Islet precursor cell (in vitro differentiated cells): ENCODE results near the gene ABLIM2.
A peak's percentile ranks its signal among the peaks of the same experiment; 100 is the strongest.

Source experiments
- DNase-seq: peaks from one replicate; pipeline ENCODE4 v3.0.0-alpha.2; 2018

ABLIM2 gene

DNA sequence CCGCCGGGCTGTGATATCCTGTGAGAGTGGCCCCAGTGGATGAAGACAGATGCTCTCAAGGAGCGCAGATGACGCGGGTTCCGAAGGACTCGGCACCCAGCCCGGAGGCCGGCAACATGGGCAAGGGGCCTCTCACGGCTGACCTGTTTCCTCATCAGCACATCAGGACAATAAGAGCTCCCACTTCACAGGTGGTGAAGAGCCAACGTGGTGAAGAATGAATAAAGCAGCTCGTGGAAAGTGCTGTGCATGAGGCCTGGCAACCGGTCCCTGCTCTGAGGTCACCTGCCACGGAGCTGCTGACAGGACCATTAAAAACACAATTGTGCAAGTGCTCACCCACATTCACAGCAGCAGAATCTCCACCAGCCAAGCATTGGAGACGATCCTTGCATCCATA, 22.9 kb downstream of the ABLIM2 start:
- DNase-seq = no peak

DNA sequence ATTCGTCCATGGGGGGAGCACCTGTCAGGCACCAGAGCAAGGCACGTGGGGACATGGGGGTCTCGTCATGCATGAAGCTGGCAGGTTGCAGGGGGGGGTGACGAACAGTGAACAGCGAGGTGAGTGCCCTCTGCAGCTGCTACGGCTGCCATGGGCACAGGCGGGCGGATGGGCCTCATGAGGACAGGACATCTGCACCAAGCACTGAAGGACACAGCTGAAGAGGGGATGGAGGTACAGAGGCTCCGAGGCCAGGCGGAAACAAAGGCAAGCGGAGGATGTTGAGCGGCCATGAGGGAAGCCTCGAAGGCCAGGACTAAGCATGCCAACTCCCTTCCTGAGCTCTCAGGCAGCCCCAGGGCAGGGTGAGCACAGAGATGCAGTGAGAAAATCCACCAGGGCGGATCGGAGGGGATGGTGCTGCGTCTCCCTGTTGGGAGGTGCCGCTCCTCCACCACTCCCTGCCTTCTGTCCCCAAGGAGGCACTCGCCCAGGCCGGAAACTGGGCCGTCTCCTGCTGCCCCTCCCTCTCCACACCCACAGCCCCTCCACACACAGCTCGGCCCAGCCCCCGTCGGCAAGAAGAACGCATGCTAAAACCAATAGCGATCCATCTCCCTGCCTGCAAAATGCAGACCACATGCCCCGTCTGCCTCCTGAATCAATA, 24.6 kb downstream of the ABLIM2 start:
- DNase-seq = no peak

DNA sequence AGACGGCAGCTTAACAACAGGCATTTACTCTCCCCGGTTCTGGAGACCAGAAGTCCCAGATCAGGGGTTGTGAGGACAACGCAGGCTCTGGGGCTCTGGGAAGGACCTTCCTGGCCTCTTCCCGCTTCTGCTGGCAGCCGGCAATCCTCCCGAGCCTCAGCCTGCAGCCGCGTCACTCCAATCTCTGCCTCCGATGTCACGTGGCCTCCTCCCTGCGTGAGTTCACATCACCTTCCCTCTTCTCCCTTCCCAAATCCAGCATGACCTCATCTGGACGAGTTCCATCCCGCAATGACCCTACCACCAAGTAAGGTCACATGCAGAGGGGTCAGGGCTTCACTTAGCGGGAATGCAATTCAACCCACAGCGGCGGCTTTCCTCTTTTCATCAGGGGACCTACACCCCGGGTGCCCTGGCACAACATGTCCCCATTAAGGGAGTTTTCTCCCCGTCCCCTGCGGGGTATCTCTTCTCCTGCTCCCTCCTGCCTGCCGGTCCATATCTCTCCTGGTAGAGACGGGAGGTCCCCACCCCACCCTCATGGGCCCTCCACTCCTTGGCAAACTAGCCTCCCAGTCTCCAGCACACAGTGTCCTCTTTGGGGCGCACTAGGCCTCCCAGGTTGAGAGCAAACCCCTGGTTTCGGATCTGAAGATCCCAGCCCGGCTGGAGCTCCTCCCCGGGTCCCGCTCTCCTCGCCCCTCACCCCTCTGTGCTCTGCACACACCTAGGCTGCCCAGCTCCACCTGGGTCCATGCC, 25.5 kb downstream of the ABLIM2 start:
- no peak for DNase-seq

DNA sequence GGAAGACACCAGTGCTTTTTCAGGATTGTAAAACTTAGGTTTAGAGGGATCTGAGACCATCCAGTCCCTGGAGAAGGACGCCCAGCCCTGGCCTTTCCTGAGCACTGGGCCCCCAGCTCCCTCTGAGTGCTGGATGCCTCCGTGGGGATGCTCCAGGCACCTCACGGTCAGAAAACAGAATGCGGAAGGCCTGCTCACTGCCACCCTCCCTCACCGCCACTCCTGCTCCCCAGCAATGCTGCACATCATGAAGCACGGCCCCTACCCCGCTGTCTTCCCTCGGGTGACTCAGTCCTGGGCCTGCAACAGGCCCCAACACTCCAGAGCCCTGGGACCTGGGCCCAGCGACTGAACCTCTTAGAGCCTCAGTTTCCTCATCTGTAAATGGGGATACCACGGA, 26.2 kb downstream of the ABLIM2 start:
- no peak for DNase-seq

DNA sequence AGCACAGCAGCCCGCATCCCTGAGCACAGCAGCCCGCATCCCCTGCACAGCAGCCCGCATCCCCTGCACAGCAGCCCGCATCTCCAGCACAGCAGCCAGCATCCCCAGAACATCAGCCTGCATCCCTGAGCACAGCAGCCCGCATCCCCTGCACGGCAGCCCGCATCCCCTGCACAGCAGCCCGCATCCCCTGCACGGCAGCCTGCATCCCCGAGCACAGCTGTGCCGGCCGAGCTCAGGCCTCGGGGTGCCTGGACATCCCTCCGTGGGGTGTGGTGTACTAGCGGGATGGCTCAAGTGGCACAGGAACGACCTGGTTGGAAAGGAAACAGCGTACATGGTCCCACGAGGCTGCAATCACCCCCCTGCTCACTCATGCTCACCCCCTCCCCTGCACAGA, 26.8 kb downstream of the ABLIM2 start:
- no peak for DNase-seq

DNA sequence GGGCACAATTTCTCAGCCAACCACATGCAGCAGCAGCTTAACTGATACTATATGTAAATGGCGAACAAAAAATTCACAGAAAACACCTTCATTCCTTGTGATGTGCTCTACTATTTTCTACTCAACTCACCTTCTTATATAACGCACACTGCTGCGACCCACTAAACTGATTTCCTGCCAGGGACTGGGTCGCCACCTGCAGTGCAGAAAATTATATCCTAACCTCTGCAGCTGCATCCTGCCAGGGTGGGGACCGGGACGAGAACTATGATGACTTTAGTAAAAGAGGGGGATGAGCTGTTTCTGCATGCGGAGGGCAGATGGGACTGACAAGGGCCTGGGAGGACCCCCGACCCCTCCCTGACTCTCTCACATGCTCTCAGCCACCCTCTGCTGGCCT, 27.4 kb downstream of the ABLIM2 start:
- no peak for DNase-seq

DNA sequence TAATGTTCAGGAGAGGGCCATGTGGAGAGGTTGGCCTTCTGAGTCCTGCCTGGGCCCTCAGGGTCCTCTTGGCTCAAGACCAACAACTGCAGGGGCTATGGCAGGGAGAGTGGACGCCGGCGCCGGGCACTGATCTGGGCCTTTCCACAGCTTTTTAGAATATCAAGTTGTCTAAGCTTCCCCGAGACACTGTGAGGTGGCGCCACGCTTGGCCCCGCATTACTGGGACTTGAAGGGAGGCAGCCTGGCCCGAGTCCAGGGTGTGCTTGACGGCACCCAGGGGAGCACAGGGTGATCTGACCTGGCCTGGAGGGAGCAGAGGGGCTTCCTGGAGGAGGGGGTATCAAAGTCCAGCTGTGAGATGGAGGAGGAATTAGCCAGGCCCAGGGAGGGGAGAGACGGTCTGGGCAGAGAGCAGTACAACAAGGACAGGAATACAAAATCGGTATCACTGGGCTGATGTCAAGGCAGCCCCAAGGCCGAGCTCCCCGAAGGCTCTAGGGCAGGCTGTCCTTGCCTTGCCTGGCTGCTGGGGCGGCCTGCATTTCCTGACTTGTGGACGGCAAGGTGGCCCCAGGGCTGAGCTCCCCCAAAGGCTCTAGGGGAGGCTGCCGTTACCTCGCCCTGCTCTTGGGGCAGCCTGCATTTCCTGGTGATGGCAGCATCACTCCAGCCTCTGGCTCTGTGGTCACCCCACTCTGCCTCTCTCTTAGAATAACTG, 28.1 kb downstream of the ABLIM2 start:
- no peak for DNase-seq

DNA sequence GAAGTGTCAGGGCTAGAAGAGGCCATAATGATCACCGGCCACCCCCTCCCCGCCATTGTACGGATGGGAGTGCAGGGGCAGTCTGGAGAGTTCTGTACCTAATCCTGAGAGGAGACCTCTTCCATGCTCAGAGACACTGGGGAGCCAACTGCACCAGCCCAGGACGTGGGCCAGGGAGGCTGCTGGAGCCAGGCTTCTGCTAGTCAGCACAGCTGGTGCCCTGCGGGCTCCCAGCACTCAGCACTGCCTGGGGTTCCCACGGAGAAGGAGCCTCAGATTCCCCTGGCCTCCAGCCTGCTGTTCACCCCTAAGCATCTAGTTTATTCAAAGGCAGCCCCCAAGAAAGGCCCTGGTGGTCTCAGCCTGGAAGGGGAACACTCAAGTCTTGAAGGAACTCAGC, 28.8 kb downstream of the ABLIM2 start:
- DNase-seq = no peak

DNA sequence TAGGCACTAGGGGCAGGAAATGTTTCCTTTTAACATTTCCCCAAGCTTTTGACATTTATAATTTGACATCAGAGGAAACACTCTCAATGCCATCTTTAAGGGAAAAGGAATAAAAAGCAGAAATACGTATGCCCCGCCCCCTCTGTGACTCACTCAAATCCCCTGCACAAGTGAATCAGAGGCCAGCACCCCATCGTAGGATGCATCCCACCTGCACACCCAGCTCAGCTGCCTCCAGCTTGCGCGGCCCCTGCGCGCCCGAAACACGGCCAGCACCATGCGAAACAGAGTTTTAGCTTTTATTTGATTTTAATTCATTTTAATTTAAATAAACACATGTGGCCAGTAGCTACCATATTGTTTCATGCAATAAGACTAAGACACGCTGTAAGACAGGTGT, 29.5 kb downstream of the ABLIM2 start:
- no peak for DNase-seq

DNA sequence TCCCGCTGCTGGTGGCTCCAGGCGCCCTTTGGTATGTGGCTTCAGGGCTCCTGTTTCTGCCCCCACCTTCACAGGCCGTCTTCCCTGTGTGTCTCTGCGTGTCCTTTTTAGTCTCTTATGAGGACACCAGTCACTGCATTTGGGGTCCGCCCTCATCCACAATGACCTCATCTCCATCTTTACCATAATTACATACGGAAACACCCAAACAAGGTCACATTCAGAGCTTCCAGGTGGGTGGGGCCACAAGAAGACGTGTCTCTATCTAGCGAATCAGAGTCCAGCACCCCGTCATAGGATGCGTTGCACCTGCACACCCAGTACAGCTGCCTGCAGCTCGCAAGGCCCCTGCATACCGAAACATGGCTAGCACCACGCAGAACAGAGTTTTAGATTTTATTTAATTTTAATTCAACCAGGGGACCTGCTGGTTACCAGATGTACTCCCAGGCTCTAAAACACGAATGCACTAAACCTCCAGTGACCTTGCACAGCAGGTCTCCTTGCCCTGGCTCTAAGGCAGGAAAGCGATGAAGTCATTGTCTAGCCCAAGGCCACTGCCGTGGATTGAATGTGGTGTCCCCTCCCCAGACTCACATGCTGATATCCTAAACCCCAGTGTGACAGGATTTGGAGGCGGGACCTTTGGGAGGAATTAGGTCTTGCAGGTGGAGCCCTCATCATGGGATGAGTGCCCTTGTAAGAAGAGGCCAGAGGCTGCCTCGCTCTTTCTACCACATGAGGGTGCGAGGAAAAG, 30.3 kb downstream of the ABLIM2 start:
- peak; percentile 65 for DNase-seq

DNA sequence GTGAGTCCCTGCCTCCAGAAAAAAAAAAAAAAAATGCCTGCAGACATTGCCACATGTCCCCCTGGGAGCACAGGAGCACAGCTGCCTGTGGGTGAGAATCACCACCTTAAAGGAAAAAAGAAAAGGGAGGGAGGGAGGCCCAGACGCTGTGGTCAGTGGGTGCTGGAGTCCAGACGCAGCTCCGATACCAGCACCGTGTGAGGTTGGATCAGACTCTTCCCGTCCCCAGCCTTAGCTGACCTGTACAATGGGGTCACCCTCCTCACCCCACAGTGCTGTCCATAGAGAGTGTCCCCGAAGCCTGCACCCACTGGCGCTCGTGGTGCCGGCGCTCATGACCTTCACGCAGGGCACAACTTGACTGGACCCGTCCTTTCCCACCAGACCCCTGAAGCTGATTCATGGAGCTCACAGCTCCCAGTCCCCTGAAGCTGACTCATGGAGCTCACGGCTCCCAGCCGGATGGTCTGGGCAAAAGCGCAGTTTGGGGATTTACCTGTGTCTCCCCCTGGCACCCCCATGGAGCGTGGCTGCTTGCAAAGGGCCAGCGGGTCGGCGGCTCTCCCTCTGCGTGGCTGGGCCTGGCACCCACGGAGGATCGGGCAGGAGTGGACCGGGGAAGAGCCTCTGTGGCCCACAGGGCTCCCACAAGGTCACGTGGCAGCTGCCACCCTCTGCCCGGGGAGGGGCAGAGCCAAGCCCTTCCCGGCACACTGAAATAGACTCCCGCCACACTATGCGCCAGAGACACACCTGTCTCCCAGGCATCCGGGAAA, 31.4 kb downstream of the ABLIM2 start:
- no peak for DNase-seq

DNA sequence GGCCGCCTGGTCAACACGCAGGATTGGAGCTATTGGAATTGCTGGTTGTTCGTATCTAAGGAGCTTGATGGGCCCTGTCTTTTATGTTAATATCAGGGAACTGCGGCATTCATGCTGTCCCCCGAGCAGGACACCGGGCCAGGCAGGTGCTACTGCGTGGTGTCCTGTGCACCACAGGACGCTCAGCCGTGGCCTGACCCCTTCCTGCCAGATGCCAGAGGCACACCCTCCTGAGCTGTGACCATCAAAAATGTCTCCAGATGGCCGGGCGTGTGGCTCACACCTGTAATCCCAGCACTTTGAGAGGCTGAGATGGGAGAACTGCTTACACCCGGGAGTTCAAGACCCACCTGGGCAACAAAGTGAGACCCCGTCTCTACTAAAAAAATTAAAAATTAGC, 32.1 kb downstream of the ABLIM2 start:
- no peak for DNase-seq

DNA sequence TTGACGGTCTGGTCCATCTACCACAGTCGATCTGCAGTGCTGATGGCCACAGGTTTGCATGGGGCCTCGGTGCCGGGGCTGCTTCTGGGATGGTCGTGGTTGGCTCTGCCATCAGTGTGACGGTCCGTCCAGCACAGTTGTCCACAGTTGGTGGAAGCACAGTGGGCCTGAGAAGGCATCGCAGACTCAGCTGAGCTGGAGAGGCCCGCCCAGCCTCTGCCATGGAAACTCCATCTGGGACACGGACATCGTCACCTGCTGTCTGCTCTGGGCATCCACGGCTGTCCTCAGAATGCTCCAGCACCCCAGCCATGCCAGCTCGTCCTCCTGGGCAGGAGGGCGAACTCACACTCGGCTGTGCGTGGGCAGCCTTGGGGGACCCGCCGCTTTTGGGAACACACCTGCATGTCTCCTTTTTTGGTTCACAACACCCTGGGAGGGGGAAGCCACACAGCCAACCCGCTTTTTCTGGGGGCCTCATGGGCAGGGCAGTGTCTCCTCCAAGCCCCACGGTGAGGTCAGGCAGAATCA, 33.0 kb downstream of the ABLIM2 start:
- no peak for DNase-seq

DNA sequence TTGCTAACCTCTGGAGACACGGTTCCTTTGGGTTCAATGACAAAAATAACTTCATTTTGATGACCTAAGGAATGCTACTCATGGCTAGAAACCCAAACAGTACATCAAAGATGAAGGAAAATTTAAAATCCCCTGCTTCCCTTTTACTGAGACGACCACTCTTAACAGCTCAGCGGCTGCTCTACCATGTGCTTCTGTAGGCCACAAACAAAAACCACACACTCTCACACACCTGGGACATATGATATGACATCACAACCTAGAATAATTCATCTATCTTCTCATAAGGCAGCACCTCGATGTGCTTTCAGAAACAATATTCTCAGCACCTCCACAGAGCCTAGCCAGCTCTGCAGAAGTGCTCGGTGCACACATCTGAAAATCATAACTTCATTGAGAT, 34.7 kb downstream of the ABLIM2 start:
- DNase-seq = no peak

DNA sequence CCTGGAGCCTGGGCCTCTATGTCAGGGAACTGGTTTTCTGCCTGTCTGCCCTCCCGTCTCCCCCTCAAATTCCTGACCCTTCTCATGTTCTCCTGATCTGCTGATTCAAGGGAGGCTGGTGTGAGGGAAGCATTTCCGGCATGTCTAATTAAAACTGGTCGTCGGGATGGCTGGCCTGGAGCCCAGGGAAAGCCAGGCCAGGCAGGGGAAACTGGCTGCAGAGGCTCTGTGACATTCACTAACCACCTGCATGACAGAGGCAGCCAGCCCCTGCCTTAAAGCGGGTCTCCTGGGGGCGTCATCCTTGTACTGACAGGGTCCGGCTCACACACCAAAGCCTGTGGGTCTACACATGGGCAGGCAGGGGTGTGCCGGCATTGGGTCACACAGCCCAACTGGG, 35.2 kb downstream of the ABLIM2 start:
- DNase-seq = peak; percentile 85

DNA sequence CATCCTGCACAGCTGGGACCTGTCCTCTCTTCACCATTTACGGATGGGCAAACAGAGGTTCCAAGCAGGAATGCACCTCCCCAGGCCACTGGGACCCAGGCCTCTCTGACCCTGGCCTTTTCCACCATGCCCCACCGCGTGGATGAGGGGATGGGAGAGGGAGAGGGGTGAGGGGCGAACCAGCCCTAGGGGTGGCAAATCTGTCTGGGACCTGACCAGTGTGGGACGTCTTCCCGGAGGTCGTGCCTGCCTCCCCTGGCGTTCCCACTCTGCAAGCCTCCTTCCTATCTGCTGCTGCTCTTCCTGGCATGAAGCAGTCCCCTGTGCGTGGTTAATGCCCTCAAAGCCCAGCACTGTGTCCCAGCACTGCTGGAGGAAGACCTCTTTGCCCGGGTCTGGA, 35.9 kb downstream of the ABLIM2 start:
- no peak for DNase-seq

DNA sequence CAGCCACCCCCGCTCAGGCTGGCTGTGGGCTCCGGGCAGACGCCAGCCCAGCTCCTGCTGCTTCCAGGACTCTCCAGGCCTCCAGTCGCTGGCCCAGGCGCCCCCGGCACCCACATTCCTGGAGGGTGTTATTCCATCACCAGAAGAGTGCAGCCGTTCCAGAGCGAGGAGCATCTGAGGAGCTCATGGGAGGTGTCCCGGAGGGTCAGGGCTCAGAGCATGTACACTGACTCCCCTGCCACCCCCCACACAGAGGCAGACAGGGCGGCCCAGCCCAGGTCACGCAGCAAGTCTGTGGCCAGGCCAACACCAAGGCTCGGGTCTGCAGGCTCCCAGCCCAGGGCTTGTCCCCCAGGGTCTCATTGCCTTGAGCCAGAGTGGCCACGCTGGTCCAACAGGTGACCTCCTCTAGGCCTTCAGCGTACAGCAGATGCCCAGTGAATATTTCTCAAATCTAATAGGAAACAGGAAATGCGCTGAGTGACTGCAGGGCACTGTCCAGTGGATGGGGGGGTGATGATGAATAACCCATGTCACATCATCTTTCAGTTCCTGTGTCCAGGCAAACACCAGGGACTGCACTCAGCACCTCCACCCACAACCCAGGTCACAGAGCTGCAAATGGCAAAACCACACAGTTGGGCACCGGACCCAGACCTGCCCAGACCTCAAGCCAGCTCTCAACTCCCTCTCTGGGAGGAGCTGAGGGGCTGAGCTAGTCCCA, 37.2 kb downstream of the ABLIM2 start:
- no peak for DNase-seq

DNA sequence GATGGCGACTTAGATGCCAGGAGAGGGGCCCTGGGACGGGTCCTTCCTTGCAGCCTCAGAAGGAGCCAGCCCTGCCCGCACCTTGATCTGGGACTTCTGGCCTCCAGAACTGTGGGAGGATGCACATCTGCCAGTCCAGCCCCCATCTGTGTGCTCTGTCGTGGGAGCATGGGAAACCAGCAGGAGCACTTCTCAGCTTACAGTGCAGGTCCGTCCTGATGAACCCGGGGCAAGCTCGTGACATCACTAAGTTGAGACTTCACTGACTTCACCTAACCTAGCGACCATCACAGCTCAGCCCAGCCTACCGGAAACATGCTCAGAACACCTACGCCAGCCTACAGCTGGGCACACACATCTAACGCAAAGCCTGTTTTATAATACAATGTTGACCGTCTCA, 38.1 kb downstream of the ABLIM2 start:
- DNase-seq = no peak

DNA sequence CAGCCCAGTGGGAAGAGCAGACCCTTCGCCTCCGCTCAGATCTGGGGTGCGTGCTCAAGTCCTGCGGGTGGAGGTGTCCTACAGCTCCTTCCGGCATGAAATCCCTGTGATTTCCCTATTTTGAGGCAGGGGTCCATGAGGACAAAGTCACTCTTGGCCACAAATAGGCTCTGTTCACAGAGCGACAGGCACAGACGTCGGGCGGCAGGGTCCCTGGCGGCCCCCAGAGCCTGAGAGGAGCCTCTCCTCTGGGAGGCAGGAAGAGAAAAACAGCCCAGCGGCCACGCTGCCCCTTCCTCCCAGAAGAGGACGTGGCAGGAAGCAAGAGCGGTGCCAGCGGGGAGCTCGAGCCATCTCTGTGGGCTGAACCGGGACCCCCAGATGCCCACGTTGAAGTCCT, 38.7 kb downstream of the ABLIM2 start:
- DNase-seq = no peak

DNA sequence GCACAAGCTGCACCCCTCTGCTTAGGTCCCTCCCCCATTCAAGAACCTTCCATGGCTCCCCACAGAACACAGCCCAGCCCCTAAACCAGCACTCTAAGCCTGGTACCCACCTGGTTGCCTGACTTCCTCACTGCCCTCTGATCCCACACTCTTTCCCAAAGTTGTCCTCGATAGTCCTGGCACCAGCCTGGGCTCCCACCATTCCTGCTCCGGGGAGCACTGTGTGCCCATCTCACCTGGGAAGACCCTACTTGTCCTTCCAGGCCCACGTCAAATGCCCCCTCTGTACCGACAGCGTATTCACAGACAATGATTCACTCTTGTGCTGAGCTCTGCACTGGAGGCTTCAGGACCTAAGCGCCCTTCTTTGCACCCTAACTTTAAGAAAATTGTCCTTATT, 40.1 kb downstream of the ABLIM2 start:
- DNase-seq = no peak

DNA sequence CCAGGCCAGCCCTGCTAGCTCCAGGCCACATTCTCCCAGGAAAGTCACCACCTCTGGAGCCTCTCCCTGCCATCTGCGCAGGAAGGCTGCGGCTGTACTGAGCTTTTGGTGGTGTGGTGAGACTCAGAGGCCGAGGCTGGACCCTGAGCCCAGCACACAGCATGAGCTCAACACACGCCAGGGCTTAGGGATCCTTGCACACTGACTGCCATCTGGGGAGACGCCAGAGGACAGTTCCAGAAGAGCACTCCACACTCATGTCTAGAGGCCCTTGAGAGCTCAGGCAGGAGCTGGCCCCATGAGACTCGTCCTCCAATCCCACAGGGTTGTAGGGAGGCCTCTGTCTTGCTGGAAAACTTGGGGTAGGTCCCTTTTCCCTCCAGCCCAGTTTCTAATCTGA, 40.6 kb downstream of the ABLIM2 start:
- no peak for DNase-seq

DNA sequence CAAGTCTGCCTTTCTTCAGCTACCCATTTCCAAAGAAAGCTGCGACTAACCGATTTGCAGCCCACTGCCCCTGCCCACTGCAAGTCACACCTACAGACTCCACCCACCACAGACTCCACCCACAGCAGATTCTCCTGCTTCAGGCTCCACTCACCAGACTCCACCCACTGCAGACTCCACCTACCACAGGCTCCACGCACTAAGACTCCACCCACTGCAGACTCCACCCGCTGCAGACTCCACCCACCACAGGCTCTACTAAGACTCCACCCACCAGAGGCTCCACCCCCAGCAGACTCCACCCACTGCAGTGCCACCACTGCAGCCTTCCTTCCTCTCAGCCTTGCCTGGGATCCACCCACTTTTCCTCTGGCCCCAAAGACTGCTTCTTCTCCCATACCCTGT, 41.3 kb downstream of the ABLIM2 start:
- DNase-seq = peak; percentile 75
